ENCODE results near the gene FILIP1L.

DNA sequence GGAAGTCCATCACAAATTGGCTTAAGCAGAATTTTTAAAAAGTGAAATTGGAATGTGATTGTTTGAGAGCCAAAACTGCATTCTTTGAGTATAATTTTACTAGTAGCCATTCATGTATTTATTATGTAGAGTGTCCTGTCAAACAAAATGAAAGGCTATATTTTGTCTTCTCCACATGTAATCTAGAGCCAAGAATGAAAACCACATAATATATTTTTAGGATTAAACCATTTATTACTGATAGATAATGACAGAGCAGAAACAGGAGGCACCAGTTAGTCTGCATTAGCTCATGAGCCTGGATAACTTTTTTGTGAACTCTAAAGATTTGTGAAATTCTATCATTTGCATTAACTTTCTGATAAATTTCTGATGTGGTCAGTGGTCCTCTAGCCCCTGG is 130.2 kb downstream of the FILIP1L start:
- TF ChIP-seq CTCF (IDR thresholded peaks at IDR 0.05; ENCODE audit: insufficient read depth, low read length, poor library complexity, severe bottlenecking), result no peak
- no peak for TF ChIP-seq EZH2phosphoT487 (conservative IDR thresholded peaks at IDR 0.05; ENCODE audit: low read length)
